NCI-H526 treated with DMSO at 0.1 percent for 48 hours (cell line): ENCODE results near the gene PANK3.
"Not testable (repeated sequence)": the region's sequence is repeated elsewhere in the genome, so short reads cannot be mapped to it uniquely, and the experiment has no call there.

ENCODE experiments used
- DNase-seq: peaks from one replicate; lab custom pipeline; 2025; lab: John Stamatoyannopoulos, UW

PANK3 gene

DNA sequence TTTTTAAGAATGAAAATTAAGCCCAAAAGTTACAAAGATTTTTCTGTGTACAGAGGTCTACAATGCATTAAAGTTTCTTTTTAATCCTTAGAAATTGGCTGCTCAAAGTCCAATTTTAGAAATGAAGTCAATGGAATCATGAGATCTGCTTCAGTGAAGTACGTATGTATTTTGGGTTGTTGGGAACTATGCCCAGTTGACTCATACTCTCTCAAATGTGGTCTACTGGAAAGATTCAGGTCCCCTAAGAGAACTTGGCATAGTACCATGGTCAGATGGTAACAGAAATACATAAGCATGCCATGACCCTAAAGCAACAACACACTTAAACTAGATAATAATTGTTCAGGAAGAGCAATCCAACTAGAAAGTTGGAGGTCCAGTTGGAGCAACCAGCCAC lies 27.0 kb downstream of the PANK3 start:
- no peak for DNase-seq

DNA sequence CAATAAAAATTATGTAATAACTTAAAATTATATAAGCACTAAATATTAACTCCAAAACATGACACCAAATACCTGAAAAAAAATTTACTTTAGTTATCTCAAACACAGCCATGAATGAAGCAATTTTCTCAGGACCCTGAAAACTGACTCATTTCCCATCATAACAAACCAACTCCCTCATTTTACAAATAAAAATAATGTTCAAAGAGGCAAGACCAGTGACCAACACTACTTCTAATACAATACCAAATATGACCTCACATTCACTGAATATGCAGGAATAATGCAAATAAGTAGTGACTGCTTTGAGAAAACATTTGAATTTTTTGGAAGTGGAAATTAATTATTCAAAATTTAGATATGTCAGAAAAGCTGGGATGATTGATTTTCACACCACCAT lies 28.5 kb downstream of the PANK3 start:
- DNase-seq = no peak

DNA sequence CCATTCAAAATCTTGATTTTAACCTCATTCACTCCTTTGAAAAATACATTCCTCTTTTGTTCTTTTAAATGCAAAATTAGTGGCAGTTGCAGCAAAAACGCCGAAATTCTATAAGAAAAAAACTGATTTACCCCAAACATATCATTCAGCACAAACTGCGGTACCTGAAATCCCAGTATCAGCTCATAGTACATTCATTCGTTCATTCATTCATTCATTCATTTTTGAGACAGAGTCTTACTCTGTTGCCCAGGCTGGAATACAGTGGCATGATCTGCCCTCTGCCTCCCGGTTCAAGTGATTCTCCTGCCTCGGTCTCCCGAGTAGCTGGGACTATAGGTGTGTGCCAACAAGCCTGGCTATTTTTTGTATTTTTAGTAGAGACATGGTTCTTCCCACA lies 29.6 kb downstream of the PANK3 start:
- no peak for DNase-seq

GRCh38 chr5:168537176-168537575 lies 42.0 kb downstream of the PANK3 start:
- no peak for DNase-seq

- not testable (repeated sequence) for DNase-seq
Observed at GRCh38 chr5:168534351-168534750, 44.8 kb downstream of the PANK3 start.

DNA sequence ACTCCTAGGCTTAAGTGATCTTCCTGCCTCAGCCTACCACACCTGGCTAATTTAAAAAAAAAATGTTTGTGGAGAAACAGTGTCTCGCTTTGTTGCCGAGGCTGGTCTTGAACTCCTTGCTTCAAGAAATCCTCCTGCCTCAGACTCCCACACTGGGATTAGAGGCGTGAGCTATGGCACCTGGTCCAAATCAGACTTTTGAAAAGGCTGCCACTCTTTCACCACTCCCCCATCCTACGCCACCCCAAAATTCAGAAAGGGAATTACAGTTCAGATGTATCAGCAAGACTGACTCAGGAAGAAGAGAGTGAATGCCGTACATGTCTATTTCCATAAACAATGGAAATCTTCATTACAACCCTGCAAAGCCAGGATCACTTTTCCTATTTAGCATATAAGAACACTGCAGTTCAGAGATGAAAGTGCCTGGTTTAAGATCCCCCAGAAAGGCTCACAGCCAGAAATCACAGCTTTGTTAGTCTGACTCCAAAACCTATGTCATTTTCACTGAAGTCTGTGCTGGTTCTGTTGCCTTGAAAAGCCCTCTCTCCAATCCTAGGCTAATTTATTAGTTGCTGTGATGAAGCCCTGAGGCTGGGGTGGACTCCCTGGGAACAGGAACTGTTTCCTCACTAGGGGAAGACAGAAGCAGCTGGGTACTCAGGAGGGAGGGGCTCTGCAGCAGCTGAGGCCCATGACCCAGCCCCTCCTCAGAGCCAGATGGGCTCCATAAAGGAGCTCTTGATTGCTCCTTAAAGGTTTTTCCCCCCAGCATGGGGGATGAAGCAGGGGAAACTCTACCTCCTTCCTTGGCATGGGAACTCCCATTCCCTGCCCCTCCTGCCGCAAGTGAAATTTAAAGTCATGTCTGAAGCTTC lies 46.9 kb downstream of the PANK3 start:
- no peak for DNase-seq

- no peak for DNase-seq
Observed at GRCh38 chr5:168531191-168531590, 48.0 kb downstream of the PANK3 start.

- DNase-seq = no peak
Observed at GRCh38 chr5:168530621-168531150, 48.5 kb downstream of the PANK3 start.

DNA sequence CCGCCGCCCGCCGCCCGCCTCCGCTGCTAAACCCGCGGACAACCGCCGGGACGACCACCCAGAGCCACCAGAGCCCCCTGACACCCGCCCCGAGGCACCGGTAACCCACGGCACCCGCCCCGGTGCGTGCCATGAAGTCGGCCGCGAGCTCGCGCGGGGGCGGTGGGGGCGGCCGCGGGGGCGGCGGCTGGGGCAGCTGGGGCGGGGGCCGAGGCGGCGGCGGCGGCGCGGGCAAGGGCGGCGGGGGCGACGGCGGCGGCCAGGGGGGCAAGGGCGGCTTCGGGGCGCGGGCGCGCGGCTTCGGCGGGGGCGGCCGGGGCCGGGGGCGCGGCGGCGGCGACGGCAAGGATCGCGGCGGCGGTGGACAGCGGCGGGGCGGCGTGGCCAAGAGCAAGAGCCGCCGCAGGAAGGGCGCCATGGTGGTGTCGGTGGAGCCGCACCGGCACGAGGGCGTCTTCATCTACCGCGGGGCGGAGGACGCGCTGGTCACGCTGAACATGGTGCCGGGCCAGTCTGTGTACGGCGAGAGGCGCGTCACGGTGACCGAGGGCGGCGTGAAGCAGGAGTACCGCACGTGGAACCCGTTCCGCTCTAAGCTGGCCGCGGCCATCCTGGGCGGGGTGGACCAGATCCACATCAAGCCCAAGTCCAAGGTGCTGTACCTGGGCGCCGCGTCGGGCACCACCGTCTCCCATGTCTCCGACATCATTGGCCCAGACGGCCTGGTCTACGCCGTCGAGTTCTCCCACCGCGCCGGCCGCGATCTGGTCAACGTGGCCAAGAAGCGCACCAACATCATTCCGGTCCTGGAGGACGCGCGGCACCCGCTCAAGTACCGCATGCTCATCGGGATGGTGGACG lies 49.6 kb downstream of the PANK3 start:
- no peak for DNase-seq

- no peak for DNase-seq
Observed at GRCh38 chr5:168528521-168529373, 50.4 kb downstream of the PANK3 start, which contains the start of gene FBLL1. FBLL1 (plus strand) TSS chr5:168529305; CDS start chr5:168529505, 200 bp downstream.

GRCh38 chr5:168527756-168528295 lies 51.3 kb downstream of the PANK3 start:
- no peak for DNase-seq

DNA sequence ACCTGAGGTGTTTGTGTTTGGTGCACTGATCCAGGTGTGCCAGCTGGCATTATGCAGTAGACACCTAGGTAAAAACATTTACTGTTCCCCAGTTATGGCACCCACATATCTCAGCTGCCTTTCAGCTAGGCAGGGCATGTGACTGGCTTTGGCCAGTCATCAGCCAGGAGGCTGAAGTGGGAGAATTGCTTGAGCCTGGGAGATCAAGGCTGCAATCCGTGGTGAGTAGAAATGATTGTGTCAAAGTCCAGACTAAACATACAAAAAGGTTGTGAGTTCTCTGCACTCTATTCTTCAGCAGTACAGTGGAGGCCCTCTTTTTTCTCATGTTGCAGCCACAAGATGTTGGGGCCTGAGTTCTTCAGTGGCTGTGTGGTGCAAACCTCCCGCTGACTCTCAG lies 53.3 kb downstream of the PANK3 start:
- no peak for DNase-seq

- DNase-seq = no peak
Observed at GRCh38 chr5:168513861-168514428, 65.2 kb downstream of the PANK3 start.

GRCh38 chr5:168502563-168503237 lies 76.5 kb downstream of the PANK3 start:
- DNase-seq = no peak
